GM21737 (cell line): Measurements from ENCODE around the gene PDE4B.
A peak's percentile ranks its signal among the peaks of the same experiment; 100 is the strongest.

Experiments used
- ATAC-seq: cut with Tn5 transposase; IDR thresholded peaks from one replicate; pipeline ENCODE4 v1.9.1; 2021; ENCODE audit warnings: mild to moderate bottlenecking, moderate library complexity; ENCODE audit not compliant: unreplicated experiment

Gene PDE4B

GRCh38 chr1:66372522-66373101, 579.9 kb downstream of the PDE4B start:
- no peak for ATAC-seq

GRCh38 chr1:66373157-66373591, 580.5 kb downstream of the PDE4B start:
- no peak for ATAC-seq

- peak; percentile 32 for ATAC-seq
These were observed 581.5 kb downstream of the PDE4B start for GRCh38 chr1:66374148-66374547.

GRCh38 chr1:66374561-66375111, 581.9 kb downstream of the PDE4B start:
- ATAC-seq = peak; percentile 39

GRCh38 chr1:66375125-66375524, 582.4 kb downstream of the PDE4B start:
- ATAC-seq = no peak

GRCh38 chr1:66380452-66381212, 587.9 kb downstream of the PDE4B start:
- peak; percentile 94 for ATAC-seq

- no peak for ATAC-seq
These were observed 589.1 kb downstream of the PDE4B start for GRCh38 chr1:66381621-66382275.

GRCh38 chr1:66383168-66383567, 590.5 kb downstream of the PDE4B start:
- no peak for ATAC-seq

GRCh38 chr1:66383611-66384010, 590.9 kb downstream of the PDE4B start:
- ATAC-seq = no peak

GRCh38 chr1:66384258-66384921, 591.7 kb downstream of the PDE4B start:
- ATAC-seq = no peak

- no peak for ATAC-seq
These were observed 594.0 kb downstream of the PDE4B start for GRCh38 chr1:66386712-66387111.

GRCh38 chr1:66388913-66389312, 596.2 kb downstream of the PDE4B start:
- ATAC-seq = no peak

- no peak for ATAC-seq
These were observed 601.0 kb downstream of the PDE4B start for GRCh38 chr1:66393586-66394287.

- no peak for ATAC-seq
These were observed 601.9 kb downstream of the PDE4B start for GRCh38 chr1:66394603-66395002.

- ATAC-seq = no peak
These were observed 602.7 kb downstream of the PDE4B start for GRCh38 chr1:66395202-66396061.

- ATAC-seq = peak; percentile 42
These were observed 603.7 kb downstream of the PDE4B start for GRCh38 chr1:66396212-66396890.

- peak; percentile 34 for ATAC-seq
These were observed 604.5 kb downstream of the PDE4B start for GRCh38 chr1:66397192-66397591.

GRCh38 chr1:66399888-66400529, 607.3 kb downstream of the PDE4B start:
- ATAC-seq = no peak

GRCh38 chr1:66400660-66401059, 608.0 kb downstream of the PDE4B start:
- no peak for ATAC-seq
